Tibial nerve (tissue), 4 donors: ENCODE results near the gene DENND1A.

Experiments used
- CTCF ChIP-seq, 5 experiments: fragments of 200-600 bp in 3 of 5; fragments of 450-650 bp in 2 of 5; sonication (generic) in 3 of 5; IDR thresholded peaks; one replicate each; pipeline ENCODE4 v1.5.1; 2016 to 2019; ENCODE audit warnings: antibody characterized with exemption in 5 of 5, mild to moderate bottlenecking in 3 of 5, moderate library complexity in 2 of 5
- EP300 ChIP-seq, 2 donors: sonication (generic); formaldehyde crosslinking; IDR thresholded peaks; one replicate each; pipeline ENCODE4 v1.6.1; 2017; ENCODE audit warnings: antibody characterized with exemption in 2 of 2, mild to moderate bottlenecking in 1 of 2
- POLR2A ChIP-seq, 2 donors: fragments of 450-650 bp; IDR thresholded peaks; one replicate each; pipeline ENCODE4 v1.6.1; 2017; ENCODE audit warnings: antibody characterized with exemption in 2 of 2, mild to moderate bottlenecking in 2 of 2, moderate library complexity in 2 of 2

GRCh38 chr9:123402981-123403509 is 526.9 kb downstream of the DENND1A start:
- TF ChIP-seq POLR2A (IDR thresholded peaks at IDR 0.05) (no peak), CTCF (IDR thresholded peaks at IDR 0.05) (no peak), EP300 (IDR thresholded peaks at IDR 0.05) (no peak)
